B cell (primary cell): ENCODE data around the gene STK4. TPM values are rescaled to one million over a fixed set of nuclear protein-coding genes. Genes with fewer than 3 reads are reported as not detected.

Experiments
- ATAC-seq: fragments of 200-7000 bp; cut with Tn5 transposase; one replicate; pipeline ENCODE4 v1.10.0; 2021; ENCODE audit warnings: low read depth, mild to moderate bottlenecking, moderate number of reproducible peaks, moderate library complexity
- CTCF ChIA-PET: fragments of 350-600 bp; sonication (Branson Sonifier 250); formaldehyde crosslinking; loops from one replicate; lab custom pipeline; 2021; ENCODE audit warnings: antibody characterized with exemption, inconsistent platforms; lab: Charles Lee
- POLR2A ChIA-PET: fragments of 350-600 bp; sonication (Branson Sonifier 250); formaldehyde crosslinking; loops from one replicate; lab custom pipeline; 2021; ENCODE audit warnings: antibody characterized with exemption; lab: Charles Lee
- DNase-seq: peaks from one replicate; pipeline ENCODE4 v3.0.0; 2013
- H2AFZ ChIP-seq: 2 replicates; pipeline ENCODE4 v1.6.1; 2012; ENCODE audit warnings: mild to moderate bottlenecking, low read depth, low read length; ENCODE audit not compliant: insufficient read depth, poor library complexity, severe bottlenecking
- H3K27ac ChIP-seq, 2 donors: 1 replicate in 1 of 2; 2 replicates in 1 of 2; pipeline ENCODE4 v1.5.1; 2012 to 2013; ENCODE audit warnings: low read length in 2 of 2, mild to moderate bottlenecking in 2 of 2, moderate library complexity in 1 of 2
- H3K27me3 ChIP-seq, 4 experiments: fragments of 200-600 bp in 1 of 4; sonication (generic) in 1 of 4; replicated peaks in 1 of 4; 1 replicate in 2 of 4; 2 replicates in 2 of 4; pipeline versions ENCODE4 v1.6.1 to v1.7.0; 2013 to 2016; ENCODE audit warnings: low read length in 3 of 4, mild to moderate bottlenecking in 2 of 4, mixed read lengths in 1 of 4, moderate library complexity in 1 of 4; ENCODE audit not compliant: insufficient read depth in 4 of 4, control insufficient read depth in 3 of 4; ENCODE audit errors: control extremely low read depth in 1 of 4
- H3K36me3 ChIP-seq, 2 experiments: replicated peaks in 1 of 2; 1 replicate in 1 of 2; 2 replicates in 1 of 2; pipeline versions ENCODE4 v1.6.1 to v1.7.1; 2013; ENCODE audit warnings: low read length in 1 of 2; ENCODE audit not compliant: insufficient read depth in 2 of 2, control insufficient read depth in 1 of 2; ENCODE audit errors: control extremely low read depth in 1 of 2, extremely low read depth in 1 of 2
- H3K4me1 ChIP-seq, 2 donors: fragments of 200-600 bp in 1 of 2; sonication (generic) in 1 of 2; 1 replicate in 1 of 2; 2 replicates in 1 of 2; pipeline versions ENCODE4 v1.5.1 to v1.6.1; 2013 to 2017; ENCODE audit warnings: low read length in 2 of 2; ENCODE audit not compliant: control insufficient read depth in 2 of 2, insufficient read depth in 2 of 2
- H3K4me2 ChIP-seq: replicated peaks from 2 replicates; pipeline ENCODE3; 2012; ENCODE audit warnings: mild to moderate bottlenecking, low read depth, low read length; ENCODE audit not compliant: poor library complexity, severe bottlenecking
- H3K4me3 ChIP-seq, 5 experiments: fragments of 200-600 bp in 1 of 5; sonication (generic) in 1 of 5; 1 replicate in 3 of 5; 2 replicates in 2 of 5; pipeline versions ENCODE4 v1.5.1 to v1.7.0; 2011 to 2016; ENCODE audit warnings: low read length in 4 of 5, mild to moderate bottlenecking in 4 of 5, low read depth in 2 of 5, control low read depth in 1 of 5, moderate library complexity in 1 of 5; ENCODE audit not compliant: insufficient read depth in 1 of 5; ENCODE audit errors: control extremely low read depth in 1 of 5, extremely low read depth in 1 of 5
- H3K79me2 ChIP-seq: fragments of 200-600 bp; sonication (generic); one replicate; pipeline ENCODE4 v1.6.0; 2016; ENCODE audit warnings: low read length; ENCODE audit not compliant: control insufficient read depth, insufficient read depth
- H3K9ac ChIP-seq: fragments of 200-600 bp; sonication (generic); 2 replicates; pipeline ENCODE4 v1.6.1; 2017; ENCODE audit warnings: mild to moderate bottlenecking, low read length, moderate library complexity
- H3K9me3 ChIP-seq, 3 donors: one replicate each; pipeline versions ENCODE4 v1.6.1 to v1.7.1; 2013; ENCODE audit warnings: low read length in 2 of 3; ENCODE audit not compliant: control insufficient read depth in 2 of 3, insufficient read depth in 1 of 3; ENCODE audit errors: control extremely low read depth in 1 of 3
- H4K20me1 ChIP-seq: 2 replicates; pipeline ENCODE4 v1.6.0; 2012; ENCODE audit warnings: mild to moderate bottlenecking, low read length; ENCODE audit not compliant: insufficient read depth, control insufficient read depth, poor library complexity, severe bottlenecking
- H3K27ac Mint-ChIP-seq: one replicate; pipeline ENCODE4 v1.8.0; 2021; ENCODE audit warnings: mixed read lengths
- H3K27me3 Mint-ChIP-seq: one replicate; pipeline ENCODE4 v1.8.0; 2021; ENCODE audit warnings: mixed read lengths
- H3K4me1 Mint-ChIP-seq: one replicate; pipeline ENCODE4 v1.8.0; 2021; ENCODE audit warnings: mixed read lengths
- H3K4me3 Mint-ChIP-seq: one replicate; pipeline ENCODE4 v1.8.0; 2021; ENCODE audit warnings: mixed read lengths
- H3K9me3 Mint-ChIP-seq: one replicate; pipeline ENCODE4 v1.8.0; 2022; ENCODE audit warnings: mixed read lengths; ENCODE audit not compliant: insufficient read depth
- CTCF ChIP-seq: fragments of 200-600 bp; IDR thresholded peaks from one replicate; pipeline ENCODE4 v1.8.0; 2022; ENCODE audit warnings: antibody characterized with exemption, mild to moderate bottlenecking
- EZH2 ChIP-seq: IDR thresholded peaks from 2 replicates; pipeline ENCODE4 v1.6.1; 2012; ENCODE audit warnings: borderline replicate concordance, low read depth, mild to moderate bottlenecking, moderate library complexity, low read length; ENCODE audit not compliant: insufficient read depth, poor library complexity, severe bottlenecking
- WGBS: methylation state at CpG from one replicate; pipeline ENCODE4 v1.1.5; 2013; ENCODE audit warnings: missing lambda C conversion rate; ENCODE audit not compliant: insufficient coverage; 5-methylcytosine and 5-hydroxymethylcytosine counted together
- intact Hi-C: fragments of 100-400 bp; cut with micrococcal nuclease; formaldehyde crosslinking; loops from one replicate; pipeline ENCODE4 v1.10.0; 2022
- polyA plus RNA-seq: library from polyadenylated mRNA; depleted of rRNA; stranded (reverse); fragments of >200 nt; gene quantifications from 2 replicates; pipeline ENCODE4 v1.2.3, GENCODE V29; 2012
- total RNA-seq, 2 donors: library from RNA; stranded (reverse); fragments of 120-200 nt in 1 of 2; gene quantifications; 1 replicate in 1 of 2; 2 replicates in 1 of 2; pipeline versions ENCODE4 v1.2.3 to v1.2.4, GENCODE V29; 2013 to 2022

STK4 gene
- total and polyA plus RNA-seq, 2 donors (not counting 1 experiment from before 2014, with no cell fraction given), result 38.9 to 324 TPM

- Histone ChIP-seq H3K27ac (no peak overlapping the region), H3K9ac (no peak overlapping the region), H3K79me2 (no peaks in the 10 kb centered on the region), H4K20me1 (no peaks in the 10 kb centered on the region), H3K4me2 (no peak overlapping the region), H2AFZ (no peak overlapping the region), H3K9me3 (peaks cover 0 to 8% (median 0%) of the 10 kb centered on the region in 3 donors), H3K36me3 (peaks cover 0 to 1% of the 10 kb centered on the region in 2 experiments), H3K4me1 (peaks cover 14 to 16% of the 10 kb centered on the region in 2 donors), H3K4me3 (no peak overlapping the region), H3K27me3 (peaks cover 0 to 28% (median 12%) of the 10 kb centered on the region in 4 experiments)
- Mint-ChIP-seq H3K4me3 (no peak overlapping the region), H3K4me1 (peaks cover 12% of the 10 kb centered on the region), H3K27me3 (peaks cover 16% of the 10 kb centered on the region), H3K27ac (peak overlapping the region; percentile 24), H3K9me3 (no peaks in the 10 kb centered on the region)
- TF ChIP-seq EZH2, result no peak
- no peak for TF ChIP-seq CTCF
- DNase-seq (no peak), ATAC-seq (no peak)
- WGBS, result no CpG with 5 or more reads among the region's 2 CpGs
- intact Hi-C loops, result no loop called here
- ChIA-PET POLR2A (no interaction called here), CTCF (interaction anchor here (1.1 to 7.5 kb wide), 7 partner anchors 16 to 82 kb away, joined by 4 to 134 read pairs (median 5); partner anchors contain the start of gene WFDC5)
These were observed 127.9 kb downstream of the STK4 start for GRCh38 chr20:45094201-45094600.

GRCh38 chr20:45094864-45095574, 128.7 kb downstream of the STK4 start:
- ChIA-PET CTCF (interaction anchor here (0.6 to 7.5 kb wide), 40 partner anchors 9 to 676 kb away, joined by 3 to 134 read pairs (median 5); partner anchors contain the start of gene WFDC5), POLR2A (interaction anchor here (0.7 kb wide), 1 partner anchor 51 kb away, joined by 3 read pairs; no protein-coding TSS in a partner anchor)
- Histone ChIP-seq H3K4me1 (peaks cover 14 to 16% of the 10 kb centered on the region in 2 donors), H2AFZ (no peak overlapping the region), H3K4me2 (no peak overlapping the region), H3K36me3 (no peaks in the 10 kb centered on the region), H3K27ac (no peak overlapping the region), H3K4me3 (no peak overlapping the region), H3K79me2 (no peaks in the 10 kb centered on the region), H3K9me3 (peaks cover 0 to 8% (median 0%) of the 10 kb centered on the region in 3 donors), H3K27me3 (peaks cover 0 to 35% (median 21%) of the 10 kb centered on the region in 4 experiments), H4K20me1 (no peaks in the 10 kb centered on the region), H3K9ac (no peak overlapping the region)
- peaks cover 24% of the 10 kb centered on the region for H3K27me3 Mint-ChIP-seq
- no peak overlapping the region for H3K4me3 Mint-ChIP-seq
- no peak overlapping the region for H3K27ac Mint-ChIP-seq
- H3K9me3 Mint-ChIP-seq, result no peaks in the 10 kb centered on the region
- intact Hi-C loops, result loop anchor here (5.0 kb wide), 1 partner anchor 348 kb away; the partner anchor contains the start of gene KCNK15
- TF ChIP-seq CTCF (no peak), EZH2 (no peak)
- ATAC-seq (no peak), DNase-seq (no peak)
- peaks cover 12% of the 10 kb centered on the region for H3K4me1 Mint-ChIP-seq
- 100% methylated on average over 9 of the region's 11 CpGs for WGBS
